Sigmoid colon (tissue), 7 donors: ENCODE data around the gene ZBTB40. TPM values are rescaled to one million over a fixed set of nuclear protein-coding genes. Genes with fewer than 3 reads are reported as not detected.
A peak's percentile ranks its signal among the peaks of the same experiment; 100 is the strongest.

Source experiments
- DNase-seq: peaks from one replicate; pipeline ENCODE4 v3.0.0-alpha.2; 2019
- H3K27ac ChIP-seq, 4 donors: fragments of 200-600 bp; sonication (generic); one replicate each; pipeline ENCODE4 v1.5.1; 2016 to 2019; ENCODE audit warnings: mild to moderate bottlenecking in 1 of 4
- H3K27me3 ChIP-seq, 3 donors: fragments of 200-600 bp; sonication (generic); one replicate each; pipeline ENCODE4 v1.5.1; 2019; ENCODE audit warnings: mild to moderate bottlenecking in 1 of 3
- H3K36me3 ChIP-seq, 4 donors: fragments of 200-600 bp; sonication (generic); one replicate each; pipeline ENCODE4 v1.5.1; 2016 to 2019
- H3K4me1 ChIP-seq, 4 donors: fragments of 200-600 bp; sonication (generic); one replicate each; pipeline ENCODE4 v1.5.1; 2017 to 2019
- H3K4me3 ChIP-seq, 4 donors: fragments of 200-600 bp; sonication (generic); one replicate each; pipeline ENCODE4 v1.5.1; 2017 to 2019; ENCODE audit warnings: mild to moderate bottlenecking in 2 of 4, moderate library complexity in 1 of 4
- H3K9me3 ChIP-seq, 4 donors: fragments of 200-600 bp in 3 of 4; sonication (generic) in 3 of 4; one replicate each; pipeline versions ENCODE4 v1.5.1 to v1.6.1; 2013 to 2019
- EP300 ChIP-seq, 4 donors: sonication (generic); formaldehyde crosslinking; IDR thresholded peaks; one replicate each; pipeline ENCODE4 v1.6.1; 2017; ENCODE audit warnings: antibody characterized with exemption in 4 of 4
- POLR2A ChIP-seq, 2 donors: fragments of 450-650 bp; IDR thresholded peaks; one replicate each; pipeline ENCODE4 v1.6.1; 2016; ENCODE audit warnings: antibody characterized with exemption in 2 of 2, mild to moderate bottlenecking in 2 of 2, moderate library complexity in 2 of 2
- POLR2AphosphoS5 ChIP-seq, 4 donors: sonication (generic); formaldehyde crosslinking; IDR thresholded peaks; one replicate each; pipeline ENCODE4 v1.6.1; 2017; ENCODE audit warnings: antibody characterized with exemption in 4 of 4
- WGBS, 2 donors: extraction: QIAGEN DNeasy Blood & Tissue Kit; methylation state at CpG; one replicate each; pipeline ENCODE4 v1.1.7; 2013; 5-methylcytosine and 5-hydroxymethylcytosine counted together
- intact Hi-C: fragments of 100-400 bp; cut with DNase I; formaldehyde crosslinking; loops from one replicate; pipeline ENCODE4 v1.15.1; 2023
- polyA plus RNA-seq, 3 donors: library from polyadenylated mRNA; stranded (reverse); fragments of 200-250 nt; gene quantifications; one replicate each; pipeline ENCODE4 v1.2.3, GENCODE V29; 2013
- total RNA-seq, 4 donors: library from RNA; depleted of rRNA; stranded (reverse); fragments of >200 nt; gene quantifications; one replicate each; pipeline ENCODE4 v1.1.0, GENCODE V29; 2016
- TF ChIP-seq, protein P1 (sequence below), 4 experiments: fragments of 450-650 bp in 3 of 4; fragments of 200-600 bp in 1 of 4; IDR thresholded peaks; one replicate each; pipeline ENCODE4 v1.5.1; 2016 to 2019; ENCODE audit warnings: antibody characterized with exemption in 4 of 4, mild to moderate bottlenecking in 3 of 4, moderate library complexity in 2 of 4
- donor health status: healthy with polysubstance abuse.
- donor health status: Bipolar disorder and iron deficiency.
- donor health status: healthy.

ZBTB40 gene
- total and polyA plus RNA-seq, 7 donors = 1.8 to 22.2 (median 14.3) TPM

GRCh38 chr1:22516906-22517571 lies 65.4 kb downstream of the ZBTB40 start:
- TF ChIP-seq POLR2A (IDR thresholded peaks at IDR 0.05) = no peak
- TF ChIP-seq EP300 (IDR thresholded peaks at IDR 0.05) = no peak
- TF ChIP-seq, protein P1, sequence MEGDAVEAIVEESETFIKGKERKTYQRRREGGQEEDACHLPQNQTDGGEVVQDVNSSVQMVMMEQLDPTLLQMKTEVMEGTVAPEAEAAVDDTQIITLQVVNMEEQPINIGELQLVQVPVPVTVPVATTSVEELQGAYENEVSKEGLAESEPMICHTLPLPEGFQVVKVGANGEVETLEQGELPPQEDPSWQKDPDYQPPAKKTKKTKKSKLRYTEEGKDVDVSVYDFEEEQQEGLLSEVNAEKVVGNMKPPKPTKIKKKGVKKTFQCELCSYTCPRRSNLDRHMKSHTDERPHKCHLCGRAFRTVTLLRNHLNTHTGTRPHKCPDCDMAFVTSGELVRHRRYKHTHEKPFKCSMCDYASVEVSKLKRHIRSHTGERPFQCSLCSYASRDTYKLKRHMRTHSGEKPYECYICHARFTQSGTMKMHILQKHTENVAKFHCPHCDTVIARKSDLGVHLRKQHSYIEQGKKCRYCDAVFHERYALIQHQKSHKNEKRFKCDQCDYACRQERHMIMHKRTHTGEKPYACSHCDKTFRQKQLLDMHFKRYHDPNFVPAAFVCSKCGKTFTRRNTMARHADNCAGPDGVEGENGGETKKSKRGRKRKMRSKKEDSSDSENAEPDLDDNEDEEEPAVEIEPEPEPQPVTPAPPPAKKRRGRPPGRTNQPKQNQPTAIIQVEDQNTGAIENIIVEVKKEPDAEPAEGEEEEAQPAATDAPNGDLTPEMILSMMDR (IDR thresholded peaks at IDR 0.05) = no peak
- TF ChIP-seq POLR2AphosphoS5 (IDR thresholded peaks at IDR 0.05) = no peak
- no peaks in the 10 kb centered on the region for H3K9me3 ChIP-seq
- peaks cover 9 to 98% (median 65%) of the 10 kb centered on the region in 4 donors for H3K36me3 ChIP-seq
- intact Hi-C loops = no loop called here
- DNase-seq = no peak
- H3K27me3 ChIP-seq = no peaks in the 10 kb centered on the region
- H3K27ac ChIP-seq = no peak overlapping the region
- no peak overlapping the region for H3K4me3 ChIP-seq
- WGBS, 2 donors = 96 to 97% methylated on average over 16 of the region's 16 CpGs
- peaks cover 0 to 12% (median 9%) of the 10 kb centered on the region in 4 donors for H3K4me1 ChIP-seq

- peaks cover 3 to 96% (median 60%) of the 10 kb centered on the region in 4 donors for H3K36me3 ChIP-seq
- H3K27me3 ChIP-seq = no peaks in the 10 kb centered on the region
- H3K4me3 ChIP-seq = no peak overlapping the region
- H3K4me1 ChIP-seq = peaks cover 0 to 12% (median 9%) of the 10 kb centered on the region in 4 donors
- intact Hi-C loops = no loop called here
- no peaks in the 10 kb centered on the region for H3K9me3 ChIP-seq
- no peak overlapping the region for H3K27ac ChIP-seq
- TF ChIP-seq EP300 (IDR thresholded peaks at IDR 0.05) (no peak), POLR2AphosphoS5 (IDR thresholded peaks at IDR 0.05) (no peak), POLR2A (IDR thresholded peaks at IDR 0.05) (no peak)
- TF ChIP-seq, protein P1 (IDR thresholded peaks at IDR 0.05) = no peak
- DNase-seq = no peak
- 91 to 92% methylated on average over 7 of the region's 7 CpGs for WGBS, 2 donors
These were observed 66.3 kb downstream of the ZBTB40 start for GRCh38 chr1:22517956-22518355.

DNA sequence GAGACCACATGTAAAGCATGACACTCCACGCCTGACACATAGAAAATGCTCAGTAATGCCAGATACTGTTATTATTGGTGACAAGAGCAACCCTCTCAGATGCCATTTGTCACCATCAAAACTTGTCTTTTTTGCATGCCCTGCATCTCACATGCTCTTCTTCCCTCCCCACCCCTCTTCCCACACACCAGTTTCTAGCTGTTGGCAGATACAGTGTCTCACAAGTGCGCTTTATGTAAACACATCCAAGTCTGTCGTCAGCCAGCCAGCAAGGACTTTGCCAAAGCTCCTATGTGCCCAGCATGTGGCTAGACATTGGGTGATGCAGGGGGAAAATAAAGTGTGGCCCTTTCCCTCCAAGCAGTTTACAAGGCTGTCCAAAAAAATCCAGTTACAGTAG lies 66.7 kb downstream of the ZBTB40 start:
- intact Hi-C loops = no loop called here
- H3K27me3 ChIP-seq = no peaks in the 10 kb centered on the region
- H3K9me3 ChIP-seq = no peaks in the 10 kb centered on the region
- H3K4me1 ChIP-seq = peaks cover 0 to 12% (median 9%) of the 10 kb centered on the region in 4 donors
- no peak for DNase-seq
- peaks cover 3 to 96% (median 57%) of the 10 kb centered on the region in 4 donors for H3K36me3 ChIP-seq
- no peak overlapping the region for H3K27ac ChIP-seq
- TF ChIP-seq, protein P1 (IDR thresholded peaks at IDR 0.05) = no peak
- TF ChIP-seq EP300 (IDR thresholded peaks at IDR 0.05) = no peak
- no peak for TF ChIP-seq POLR2A (IDR thresholded peaks at IDR 0.05)
- peak in 1 of 4 donors; percentile 14 for TF ChIP-seq POLR2AphosphoS5 (IDR thresholded peaks at IDR 0.05)
- WGBS, 2 donors = 78 to 88% methylated on average over 3 of the region's 3 CpGs
- H3K4me3 ChIP-seq = no peak overlapping the region

DNA sequence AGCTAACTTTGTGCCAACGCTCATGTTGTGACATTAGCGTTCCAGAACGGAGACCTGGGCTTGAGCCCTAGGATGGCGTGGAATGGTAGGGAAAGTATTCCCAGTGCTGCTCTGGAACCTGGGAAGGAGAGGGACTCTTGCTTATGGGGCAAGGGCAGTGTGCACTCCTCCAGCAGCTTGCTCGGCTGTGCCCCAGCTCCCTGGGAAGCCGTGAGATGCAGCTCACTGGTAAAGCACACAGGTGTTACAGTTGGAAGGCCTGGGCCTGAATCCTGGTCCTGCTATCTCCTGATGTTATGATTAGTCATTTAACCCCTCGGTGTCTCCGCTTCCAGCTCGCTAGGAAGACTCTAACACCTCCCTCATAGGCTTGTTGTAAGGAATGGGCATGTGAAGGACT lies 69.2 kb downstream of the ZBTB40 start:
- intact Hi-C loops = no loop called here
- 94 to 97% methylated on average over 9 of the region's 9 CpGs for WGBS, 2 donors
- Histone ChIP-seq H3K27ac (no peak overlapping the region), H3K36me3 (peaks cover 6 to 96% (median 62%) of the 10 kb centered on the region in 4 donors), H3K9me3 (no peaks in the 10 kb centered on the region), H3K4me1 (peaks cover 0 to 12% (median 9%) of the 10 kb centered on the region in 4 donors), H3K4me3 (no peak overlapping the region), H3K27me3 (no peaks in the 10 kb centered on the region)
- TF ChIP-seq, protein P1 (IDR thresholded peaks at IDR 0.05) = no peak
- TF ChIP-seq POLR2A (IDR thresholded peaks at IDR 0.05) = no peak
- no peak for TF ChIP-seq EP300 (IDR thresholded peaks at IDR 0.05)
- no peak for TF ChIP-seq POLR2AphosphoS5 (IDR thresholded peaks at IDR 0.05)
- no peak for DNase-seq
